Measurements from ENCODE around the gene IFNLR1. TPM values are rescaled to one million over a fixed set of nuclear protein-coding genes. Genes with fewer than 3 reads are reported as not detected.

IFNLR1 gene
- polyA plus RNA-seq, 3 donors = not detected

GRCh38 chr1:24173638-24174575 lies 13.2 kb downstream of the IFNLR1 start:
- DNase-seq = no peak
- Histone ChIP-seq H3K27me3 (ENCODE audit: control insufficient read depth in 2 of 2, insufficient read depth in 2 of 2, low read length in 2 of 2) (no peaks in the 10 kb centered on the region), H3K4me2 (replicated peaks; ENCODE audit: extremely low read depth, low read length, poor library complexity, severe bottlenecking) (no peak overlapping the region), H3K27ac (ENCODE audit: low read depth in 1 of 2, low read length in 2 of 2) (no peak overlapping the region), H3K9me3 (replicated peaks in 1 of 2; ENCODE audit: control insufficient read depth in 1 of 2, insufficient read depth in 1 of 2, low read length in 2 of 2) (no peaks in the 10 kb centered on the region), H3K4me3 (replicated peaks in 1 of 3; ENCODE audit: low read depth in 2 of 3, low read length in 3 of 3) (no peak overlapping the region), H3K4me1 (ENCODE audit: control insufficient read depth in 1 of 2, insufficient read depth in 2 of 2, low read length in 2 of 2) (peaks cover 0 to 7% of the 10 kb centered on the region in 2 donors), H3K36me3 (replicated peaks in 1 of 2; ENCODE audit: control insufficient read depth in 1 of 2, insufficient read depth in 2 of 2, low read length in 2 of 2) (no peaks in the 10 kb centered on the region), H2AFZ (ENCODE audit: insufficient read depth, low read depth, low read length, poor library complexity, severe bottlenecking) (no peak overlapping the region), H3K9ac (ENCODE audit: insufficient read depth, low read length, poor library complexity, severe bottlenecking) (no peak overlapping the region), H3K79me2 (ENCODE audit: insufficient read depth, low read length) (no peaks in the 10 kb centered on the region), H4K20me1 (ENCODE audit: insufficient read depth, low read length) (no peaks in the 10 kb centered on the region)
- intact Hi-C loops (cut with micrococcal nuclease) = no loop called here
- peaks cover 5 to 12% (median 11%) of the 10 kb centered on the region in 3 donors for H3K27me3 Mint-ChIP-seq (ENCODE audit: low read depth in 3 of 3)
- TF ChIP-seq CTCF (IDR thresholded peaks at IDR 0.05) = no peak
- H3K4me3 Mint-ChIP-seq = peak overlapping the region in 1 of 2 donors; percentile 36
- no peaks in the 10 kb centered on the region for H3K36me3 Mint-ChIP-seq
- H3K27ac Mint-ChIP-seq = peak overlapping the region in 1 of 7 donors; percentile 26
- H3K9me3 Mint-ChIP-seq = peaks cover 0 to 8% (median 2%) of the 10 kb centered on the region in 7 donors
- 44% methylated on average over 3 of the region's 5 CpGs for WGBS (ENCODE audit: insufficient coverage)
- H3K4me1 Mint-ChIP-seq = peaks cover 7% of the 10 kb centered on the region

GRCh38 chr1:24172598-24172997 lies 14.5 kb downstream of the IFNLR1 start:
- H3K4me2 ChIP-seq (replicated peaks; ENCODE audit: extremely low read depth, low read length, poor library complexity, severe bottlenecking) = no peak overlapping the region

More at GRCh38 chr1:24172598-24172997, 14.5 kb downstream of the IFNLR1 start:
- no peak for TF ChIP-seq CTCF (IDR thresholded peaks at IDR 0.05)
- Mint-ChIP-seq H3K36me3 (no peaks in the 10 kb centered on the region), H3K4me1 (peaks cover 7% of the 10 kb centered on the region), H3K4me3 (no peak overlapping the region), H3K27ac (no peak overlapping the region), H3K27me3 (ENCODE audit: low read depth in 3 of 3) (peaks cover 5 to 15% (median 12%) of the 10 kb centered on the region in 3 donors), H3K9me3 (peaks cover 0 to 8% (median 2%) of the 10 kb centered on the region in 7 donors)
- Histone ChIP-seq H3K4me1 (ENCODE audit: control insufficient read depth in 1 of 2, insufficient read depth in 2 of 2, low read length in 2 of 2) (peaks cover 0 to 7% of the 10 kb centered on the region in 2 donors), H3K27ac (ENCODE audit: low read depth in 1 of 2, low read length in 2 of 2) (no peak overlapping the region), H3K27me3 (ENCODE audit: control insufficient read depth in 2 of 2, insufficient read depth in 2 of 2, low read length in 2 of 2) (no peaks in the 10 kb centered on the region), H3K9ac (ENCODE audit: insufficient read depth, low read length, poor library complexity, severe bottlenecking) (no peak overlapping the region), H3K79me2 (ENCODE audit: insufficient read depth, low read length) (no peaks in the 10 kb centered on the region), H3K36me3 (replicated peaks in 1 of 2; ENCODE audit: control insufficient read depth in 1 of 2, insufficient read depth in 2 of 2, low read length in 2 of 2) (no peaks in the 10 kb centered on the region), H2AFZ (ENCODE audit: insufficient read depth, low read depth, low read length, poor library complexity, severe bottlenecking) (no peak overlapping the region), H3K4me3 (replicated peaks in 1 of 3; ENCODE audit: low read depth in 2 of 3, low read length in 3 of 3) (no peak overlapping the region), H3K9me3 (replicated peaks in 1 of 2; ENCODE audit: control insufficient read depth in 1 of 2, insufficient read depth in 1 of 2, low read length in 2 of 2) (no peaks in the 10 kb centered on the region), H4K20me1 (ENCODE audit: insufficient read depth, low read length) (no peaks in the 10 kb centered on the region)
- no peak for DNase-seq
- 92% methylated on average over 2 of the region's 5 CpGs for WGBS (ENCODE audit: insufficient coverage)
- intact Hi-C loops (cut with micrococcal nuclease) = no loop called here

All from CD14-positive monocyte (primary cell).